GM18520 (cell line): ENCODE results near the gene ASB13.
"Not testable (repeated sequence)": the region's sequence is repeated elsewhere in the genome, so short reads cannot be mapped to it uniquely, and the experiment has no call there.

Source experiments
- ATAC-seq: cut with Tn5 transposase; IDR thresholded peaks from one replicate; pipeline ENCODE4 v1.9.1; 2021; ENCODE audit not compliant: unreplicated experiment

ASB13 gene

DNA sequence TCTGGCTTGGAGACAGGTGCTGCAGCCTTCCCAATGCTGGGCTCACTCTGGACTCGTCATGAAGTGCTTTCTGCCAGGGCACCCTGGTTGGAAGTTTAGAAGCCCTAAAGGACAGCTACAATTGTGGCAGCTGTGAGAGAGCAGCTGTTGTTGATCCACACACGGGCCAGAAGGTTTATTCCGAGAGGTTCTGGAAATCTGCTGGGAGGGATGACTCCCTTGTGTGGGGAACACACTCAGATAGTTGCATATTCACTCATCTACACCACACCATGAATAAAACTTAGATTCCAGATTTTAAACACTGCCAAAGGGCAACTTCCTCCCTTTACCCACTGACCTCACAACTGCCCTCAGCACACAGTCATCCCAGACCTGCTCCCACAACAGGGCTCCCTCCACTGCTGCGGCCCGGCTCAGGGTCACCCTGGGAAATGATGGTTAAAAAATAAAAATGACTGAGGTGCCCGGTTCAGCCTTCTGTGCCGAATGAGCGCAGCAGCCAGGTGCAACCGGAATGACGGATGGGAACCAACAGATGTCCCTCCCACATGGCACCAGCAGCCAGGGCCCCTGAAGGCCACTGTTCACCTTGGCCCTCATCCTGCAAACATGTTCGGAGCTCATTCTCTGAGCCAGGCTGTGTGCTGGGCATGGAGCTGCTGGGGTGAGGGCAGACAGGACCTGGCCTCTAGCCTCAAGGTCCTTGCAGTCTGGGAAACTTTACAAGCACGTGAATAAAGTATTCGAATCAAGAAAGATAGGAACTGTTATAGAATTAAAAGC lies 40.2 kb downstream of the ASB13 start:
- ATAC-seq, result no peak

GRCh38 chr10:5624701-5625100 lies 41.7 kb downstream of the ASB13 start:
- ATAC-seq, result no peak

DNA sequence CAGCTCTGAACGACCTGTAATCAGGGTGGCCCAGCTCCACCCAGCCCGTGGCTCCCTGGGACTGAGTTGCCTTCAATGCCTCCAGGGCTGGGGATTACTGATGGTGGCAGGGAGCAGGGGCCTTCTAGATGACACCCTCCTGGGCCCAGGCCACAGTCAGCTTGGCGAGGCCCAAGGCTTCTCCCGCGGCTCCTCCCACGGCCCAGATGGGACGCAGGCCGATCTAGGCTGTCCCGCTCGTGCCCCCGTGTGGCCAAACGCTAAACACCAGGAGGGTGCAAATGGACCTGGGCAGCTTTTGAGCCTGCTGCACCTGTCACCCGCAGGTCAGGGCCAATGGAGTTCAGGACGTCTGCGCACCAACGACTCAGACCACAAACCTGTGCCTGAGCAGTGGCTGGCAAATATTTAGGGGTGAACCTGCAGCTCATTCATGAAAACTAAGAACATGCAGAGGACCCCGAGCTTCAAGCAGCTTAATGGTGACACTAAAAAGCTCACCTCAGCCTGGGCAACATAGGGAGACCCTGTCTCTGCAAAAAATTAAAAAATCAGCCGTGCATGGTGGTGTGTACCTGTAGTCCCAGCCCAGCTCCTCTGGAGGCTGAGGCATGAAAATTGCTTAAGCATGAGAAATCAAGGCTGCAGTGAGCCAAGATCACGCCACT lies 43.2 kb downstream of the ASB13 start:
- ATAC-seq, result peak; percentile 76

DNA sequence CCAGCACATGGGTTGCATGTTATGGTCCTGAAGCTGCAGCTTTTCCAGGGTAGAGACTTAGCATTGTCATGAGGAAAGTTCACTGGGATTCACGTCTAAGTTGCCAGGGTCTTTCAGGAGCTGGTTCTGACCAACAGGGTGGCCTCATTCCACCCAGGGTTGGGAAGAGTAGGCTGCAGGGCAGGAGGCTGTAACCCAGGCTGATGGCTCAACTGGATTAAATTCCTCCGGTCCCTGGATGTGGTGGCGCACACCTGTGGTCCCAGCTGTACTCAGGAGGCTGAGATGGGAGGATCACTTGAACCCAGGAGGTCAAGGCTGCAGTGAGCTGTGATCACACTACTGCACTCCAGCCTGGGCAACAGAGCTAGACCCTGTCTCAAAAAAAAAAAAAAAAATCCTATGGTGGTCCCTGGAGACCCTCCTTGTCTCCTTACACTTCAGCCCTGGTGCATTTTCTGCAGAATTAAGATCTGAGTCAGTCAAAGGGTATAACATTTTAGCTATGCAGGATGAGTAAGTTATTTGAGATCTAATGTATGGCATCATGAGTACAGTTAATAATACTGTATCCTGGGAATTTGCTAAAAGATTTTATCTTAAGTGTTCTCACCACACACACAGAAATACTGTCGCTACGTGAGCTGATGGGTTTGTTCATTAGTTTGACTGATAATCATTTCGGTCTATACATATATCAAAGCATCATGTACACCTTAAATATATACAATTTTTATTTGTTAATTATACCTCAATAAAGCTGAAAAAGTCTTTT lies 44.0 kb downstream of the ASB13 start:
- ATAC-seq, result no peak

DNA sequence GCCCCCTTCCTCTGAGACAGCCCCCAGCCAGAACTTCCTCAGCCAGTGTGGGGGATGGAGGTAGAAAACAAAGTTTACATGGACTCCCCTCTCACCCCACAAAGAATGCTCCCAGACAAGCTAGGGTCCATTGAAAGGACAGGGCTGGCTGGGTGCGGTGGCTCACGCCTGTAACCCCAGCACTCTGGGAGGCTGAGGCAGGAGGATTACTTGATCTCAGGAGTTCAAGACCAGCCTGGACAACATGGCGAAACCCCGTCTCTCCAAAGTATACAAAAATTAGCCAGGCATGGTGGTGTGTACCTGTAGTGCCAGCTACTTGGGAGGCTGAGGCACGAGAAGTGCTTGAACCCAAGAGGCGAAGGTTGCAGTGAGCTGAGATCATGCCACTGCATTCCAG lies 45.0 kb downstream of the ASB13 start:
- not testable (repeated sequence) for ATAC-seq

- ATAC-seq, result no peak
Observed at GRCh38 chr10:5620966-5621365, 45.4 kb downstream of the ASB13 start.

GRCh38 chr10:5620223-5620721 lies 46.1 kb downstream of the ASB13 start:
- ATAC-seq, result no peak

GRCh38 chr10:5619362-5620211 lies 46.8 kb downstream of the ASB13 start:
- ATAC-seq, result no peak

DNA sequence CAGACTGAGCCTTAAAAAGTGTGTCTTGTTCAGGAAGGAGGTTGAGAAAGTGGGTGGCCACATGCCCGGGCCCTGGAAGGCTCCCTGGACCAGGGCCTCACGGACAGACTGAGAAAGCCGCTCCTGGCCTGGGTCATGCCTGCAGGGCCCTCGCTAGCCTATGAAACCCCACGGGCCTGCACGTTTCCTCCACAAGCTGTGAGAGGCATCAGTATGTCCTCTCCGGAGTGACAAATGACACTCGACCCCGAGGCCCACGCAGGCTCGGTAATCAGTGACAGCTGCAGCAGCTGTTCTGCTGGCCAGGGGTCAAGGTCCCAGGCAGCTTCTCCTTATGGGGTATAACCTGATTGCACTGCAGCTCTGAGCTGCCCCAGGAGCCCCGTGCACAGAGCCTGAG lies 47.6 kb downstream of the ASB13 start:
- ATAC-seq, result no peak

DNA sequence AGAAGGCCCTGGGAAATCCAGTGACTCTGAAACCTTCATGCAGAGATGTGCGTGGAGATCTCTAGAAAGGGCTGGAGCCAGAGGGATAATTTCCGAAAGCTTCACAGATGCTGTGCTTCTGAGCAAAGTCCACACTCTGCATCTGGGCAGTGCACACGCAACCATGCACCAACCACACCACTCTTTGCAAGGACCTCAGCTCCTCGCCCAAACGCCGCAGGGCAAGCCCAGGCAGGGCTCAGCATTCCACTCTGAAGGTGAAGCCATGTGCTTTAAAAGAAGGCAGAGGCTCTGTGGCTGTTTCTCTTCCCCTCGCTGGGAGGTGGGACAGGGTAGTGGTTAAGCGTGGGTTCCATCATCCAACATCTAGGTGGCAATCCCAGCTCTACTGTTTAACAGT lies 48.4 kb downstream of the ASB13 start:
- no peak for ATAC-seq

- ATAC-seq, result no peak
Observed at GRCh38 chr10:5617521-5617920, 48.9 kb downstream of the ASB13 start.

DNA sequence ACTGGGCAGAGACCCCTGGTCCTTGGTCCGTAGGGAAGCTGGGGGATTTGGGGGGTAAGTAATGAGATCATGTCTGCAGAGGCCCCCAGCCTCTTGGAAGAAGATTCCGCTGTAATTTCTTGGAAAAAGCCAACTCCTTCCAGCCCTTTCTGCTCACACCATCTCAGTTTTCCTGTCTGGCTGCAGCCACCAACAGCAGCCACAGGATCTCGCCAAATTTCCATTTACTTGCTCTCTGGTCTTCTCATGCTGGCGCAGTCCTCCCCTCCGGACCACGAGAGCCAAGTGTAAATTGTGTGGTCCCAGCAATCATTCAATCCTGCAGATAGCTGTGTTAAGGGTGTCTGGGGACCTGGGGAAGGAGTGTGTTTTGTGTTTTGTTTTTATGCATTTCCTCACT lies 49.6 kb downstream of the ASB13 start:
- ATAC-seq, result no peak

DNA sequence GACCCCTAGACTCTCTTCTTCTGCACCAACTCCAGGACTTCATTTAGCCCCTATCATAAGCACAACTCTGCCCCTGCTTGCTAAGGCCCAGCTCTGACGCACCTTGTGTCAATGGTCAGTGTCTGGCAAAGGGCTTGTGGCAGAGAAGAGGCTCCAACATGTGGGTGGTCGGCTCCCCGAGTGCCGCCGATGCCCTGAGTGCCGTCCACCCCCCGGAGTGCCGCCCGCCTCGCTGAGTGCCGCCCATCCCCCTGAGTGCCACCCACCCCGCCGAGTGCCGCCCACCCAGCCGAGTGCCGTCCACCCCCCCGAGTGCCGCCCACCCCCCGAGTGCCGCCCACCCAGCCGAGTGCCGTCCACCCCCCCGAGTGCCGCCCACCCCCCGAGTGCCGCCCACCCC lies 50.3 kb downstream of the ASB13 start:
- no peak for ATAC-seq

DNA sequence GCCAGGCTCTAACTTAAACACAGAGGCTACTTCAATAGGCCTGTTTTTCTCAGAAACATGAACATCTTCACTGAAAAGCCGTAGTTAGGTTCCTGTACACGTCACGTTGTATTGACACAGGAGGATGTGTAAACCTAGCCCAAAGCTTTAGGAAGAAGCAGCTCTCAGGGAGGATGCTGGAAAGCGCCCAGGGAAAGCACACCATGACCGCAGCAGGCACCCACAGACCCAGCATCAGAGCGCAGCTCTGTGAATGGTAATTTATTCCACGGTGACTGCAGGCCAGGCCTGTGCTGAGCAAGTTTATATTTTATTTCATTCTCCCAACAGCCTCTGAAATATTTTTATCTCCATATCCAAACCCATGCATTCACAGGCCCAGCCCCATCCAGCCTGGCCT lies 51.1 kb downstream of the ASB13 start:
- no peak for ATAC-seq

GRCh38 chr10:5614155-5614721 lies 52.2 kb downstream of the ASB13 start:
- ATAC-seq, result no peak

- no peak for ATAC-seq
Observed at GRCh38 chr10:5613481-5614154, 52.8 kb downstream of the ASB13 start.

DNA sequence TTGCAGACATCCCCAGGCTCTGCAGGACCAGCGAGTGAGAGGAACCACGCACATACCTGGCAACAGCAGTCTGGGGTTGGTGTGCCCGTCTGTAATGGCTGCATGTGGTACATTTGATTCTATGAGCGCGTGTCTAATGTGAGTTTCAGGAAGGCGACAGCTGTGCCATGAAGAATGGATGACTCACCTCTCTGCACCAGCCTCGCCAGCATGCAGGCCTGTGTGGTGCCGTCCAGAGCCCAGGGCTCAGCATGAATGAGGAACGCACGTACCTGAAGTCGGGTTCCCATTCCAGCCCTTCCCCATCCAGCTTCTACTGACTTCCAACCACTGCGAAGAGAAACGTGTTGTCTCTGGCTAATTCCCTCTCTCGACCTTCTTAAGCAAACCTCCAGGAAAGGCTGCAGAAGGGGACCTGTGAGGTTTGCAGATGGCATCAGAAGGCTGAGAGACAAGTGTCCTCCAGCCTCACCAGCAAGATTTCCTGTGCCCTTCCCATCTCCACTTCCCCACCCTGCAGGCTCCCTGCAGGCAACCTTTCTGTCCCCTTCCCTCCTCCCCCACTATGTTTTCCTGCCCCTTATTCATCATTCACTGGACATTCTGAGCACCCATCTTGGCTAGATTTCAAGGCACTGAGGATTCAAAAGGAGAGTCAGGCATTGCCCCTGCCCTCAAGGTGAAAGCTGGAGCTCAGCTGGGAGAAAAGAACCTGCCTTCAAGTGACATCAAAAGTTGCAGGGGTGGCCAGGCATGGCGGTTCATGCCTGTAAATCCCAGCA lies 54.3 kb downstream of the ASB13 start:
- ATAC-seq, result no peak

DNA sequence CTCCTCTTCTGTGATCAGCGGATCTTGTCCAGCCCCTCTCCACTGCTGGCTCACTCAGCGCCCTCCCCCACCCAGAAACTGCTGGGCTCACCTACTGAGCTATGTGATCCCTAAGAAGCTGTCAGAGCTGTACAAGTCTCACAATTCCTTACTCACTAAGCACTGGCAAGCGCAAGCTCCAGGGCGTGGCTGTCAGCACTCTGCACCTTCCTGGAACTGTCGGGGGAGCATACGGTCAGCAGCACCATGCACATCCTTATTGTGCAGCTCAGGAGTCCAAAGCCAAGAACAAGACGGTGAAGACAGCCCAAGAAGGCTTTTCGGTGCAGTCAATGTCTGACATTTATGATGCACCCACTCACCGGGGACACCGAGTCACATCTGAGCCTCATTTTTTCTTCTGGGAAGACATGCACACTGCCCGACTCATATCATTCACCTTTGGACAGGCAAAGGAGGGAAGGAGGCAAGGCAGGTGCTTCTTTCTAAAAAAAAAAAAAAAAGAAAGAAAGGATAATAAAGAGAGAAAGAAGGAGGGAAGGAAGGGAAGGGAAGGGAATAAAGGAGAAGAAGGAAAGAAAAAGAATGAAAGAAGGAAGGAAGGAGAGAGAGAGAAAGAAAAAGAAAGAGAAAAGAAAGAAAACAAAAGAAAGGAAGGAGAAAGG lies 56.3 kb downstream of the ASB13 start:
- ATAC-seq, result no peak
